ENCODE results near the gene NKD1. TPM values are rescaled to one million over a fixed set of nuclear protein-coding genes. Genes with fewer than 3 reads are reported as not detected.
A peak's percentile ranks its signal among the peaks of the same experiment; 100 is the strongest.

The NKD1 gene
- total RNA-seq, 1 donor: under 0.01 TPM

- TF ChIP-seq CTCF (IDR thresholded peaks at IDR 0.05; ENCODE audit: extremely low read depth, low read depth, low read length): no peak
These were observed 135.6 kb downstream of the NKD1 start for GRCh38 chr16:50683689-50684374.

GRCh38 chr16:50684823-50685461 lies 136.7 kb downstream of the NKD1 start:
- H3K27ac ChIP-seq (ENCODE audit: low read depth, low read length): no peak overlapping the region
- no peaks in the 10 kb centered on the region for H3K9me3 ChIP-seq (ENCODE audit: low read depth, low read length)
- no peak overlapping the region for H3K4me2 ChIP-seq (ENCODE audit: insufficient read depth, low read length)
- H3K4me1 ChIP-seq (ENCODE audit: insufficient read depth, low read length): no peaks in the 10 kb centered on the region
- no peak overlapping the region for H2AFZ ChIP-seq (ENCODE audit: low read length)
- no peak overlapping the region for H3K4me3 ChIP-seq (ENCODE audit: insufficient read depth, low read length)
- no peaks in the 10 kb centered on the region for H4K20me1 ChIP-seq (ENCODE audit: insufficient read depth, low read length)
- H3K27me3 ChIP-seq (ENCODE audit: insufficient read depth, low read length): peaks cover 7% of the 10 kb centered on the region
- H3K79me2 ChIP-seq (ENCODE audit: insufficient read depth, low read length): no peaks in the 10 kb centered on the region
- DNase-seq (ENCODE audit: insufficient read length, low spot score, missing footprints): no peak
- TF ChIP-seq CTCF (IDR thresholded peaks at IDR 0.05; ENCODE audit: extremely low read depth, low read depth, low read length): no peak
- H3K36me3 ChIP-seq (ENCODE audit: insufficient read depth, low read length): no peaks in the 10 kb centered on the region

More at GRCh38 chr16:50683689-50684374, 135.6 kb downstream of the NKD1 start:
- no peaks in the 10 kb centered on the region for H4K20me1 ChIP-seq (ENCODE audit: insufficient read depth, low read length)
- H3K36me3 ChIP-seq (ENCODE audit: insufficient read depth, low read length): no peaks in the 10 kb centered on the region
- no peaks in the 10 kb centered on the region for H3K4me1 ChIP-seq (ENCODE audit: insufficient read depth, low read length)
- DNase-seq (ENCODE audit: insufficient read length, low spot score, missing footprints): peak; percentile 31
- H3K4me3 ChIP-seq (ENCODE audit: insufficient read depth, low read length): no peak overlapping the region
- H2AFZ ChIP-seq (ENCODE audit: low read length): no peak overlapping the region
- H3K9me3 ChIP-seq (ENCODE audit: low read depth, low read length): no peaks in the 10 kb centered on the region
- no peak overlapping the region for H3K27ac ChIP-seq (ENCODE audit: low read depth, low read length)
- peaks cover 4% of the 10 kb centered on the region for H3K27me3 ChIP-seq (ENCODE audit: insufficient read depth, low read length)
- no peak overlapping the region for H3K4me2 ChIP-seq (ENCODE audit: insufficient read depth, low read length)
- no peaks in the 10 kb centered on the region for H3K79me2 ChIP-seq (ENCODE audit: insufficient read depth, low read length)

GRCh38 chr16:50685462-50686063 lies 137.4 kb downstream of the NKD1 start:
- no peak for TF ChIP-seq CTCF (IDR thresholded peaks at IDR 0.05; ENCODE audit: extremely low read depth, low read depth, low read length)
- Histone ChIP-seq H2AFZ (ENCODE audit: low read length) (no peak overlapping the region), H3K27ac (ENCODE audit: low read depth, low read length) (no peak overlapping the region), H3K9me3 (ENCODE audit: low read depth, low read length) (no peaks in the 10 kb centered on the region), H3K27me3 (ENCODE audit: insufficient read depth, low read length) (peaks cover 9% of the 10 kb centered on the region), H3K4me1 (ENCODE audit: insufficient read depth, low read length) (no peaks in the 10 kb centered on the region), H3K79me2 (ENCODE audit: insufficient read depth, low read length) (no peaks in the 10 kb centered on the region), H3K4me3 (ENCODE audit: insufficient read depth, low read length) (no peak overlapping the region), H3K4me2 (ENCODE audit: insufficient read depth, low read length) (no peak overlapping the region), H4K20me1 (ENCODE audit: insufficient read depth, low read length) (no peaks in the 10 kb centered on the region), H3K36me3 (ENCODE audit: insufficient read depth, low read length) (no peaks in the 10 kb centered on the region)
- no peak for DNase-seq (ENCODE audit: insufficient read length, low spot score, missing footprints)

- H3K4me1 ChIP-seq (ENCODE audit: insufficient read depth, low read length): no peaks in the 10 kb centered on the region
- H3K27me3 ChIP-seq (ENCODE audit: insufficient read depth, low read length): peaks cover 16% of the 10 kb centered on the region
- no peaks in the 10 kb centered on the region for H3K79me2 ChIP-seq (ENCODE audit: insufficient read depth, low read length)
- no peak overlapping the region for H2AFZ ChIP-seq (ENCODE audit: low read length)
- TF ChIP-seq CTCF (IDR thresholded peaks at IDR 0.05; ENCODE audit: extremely low read depth, low read depth, low read length): no peak
- no peaks in the 10 kb centered on the region for H3K36me3 ChIP-seq (ENCODE audit: insufficient read depth, low read length)
- H3K4me2 ChIP-seq (ENCODE audit: insufficient read depth, low read length): no peak overlapping the region
- DNase-seq (ENCODE audit: insufficient read length, low spot score, missing footprints): peak; percentile 81
- H3K9me3 ChIP-seq (ENCODE audit: low read depth, low read length): no peaks in the 10 kb centered on the region
- H4K20me1 ChIP-seq (ENCODE audit: insufficient read depth, low read length): no peaks in the 10 kb centered on the region
- no peak overlapping the region for H3K27ac ChIP-seq (ENCODE audit: low read depth, low read length)
- no peak overlapping the region for H3K4me3 ChIP-seq (ENCODE audit: insufficient read depth, low read length)
These were observed 139.9 kb downstream of the NKD1 start for GRCh38 chr16:50688083-50688482.
